ENCODE data around the gene SERPINC1. TPM values are rescaled to one million over a fixed set of nuclear protein-coding genes. Genes with fewer than 3 reads are reported as not detected.

Gene SERPINC1
- total and polyA plus RNA-seq, 4 donors = 0.25 TPM; not detected in 3

DNA sequence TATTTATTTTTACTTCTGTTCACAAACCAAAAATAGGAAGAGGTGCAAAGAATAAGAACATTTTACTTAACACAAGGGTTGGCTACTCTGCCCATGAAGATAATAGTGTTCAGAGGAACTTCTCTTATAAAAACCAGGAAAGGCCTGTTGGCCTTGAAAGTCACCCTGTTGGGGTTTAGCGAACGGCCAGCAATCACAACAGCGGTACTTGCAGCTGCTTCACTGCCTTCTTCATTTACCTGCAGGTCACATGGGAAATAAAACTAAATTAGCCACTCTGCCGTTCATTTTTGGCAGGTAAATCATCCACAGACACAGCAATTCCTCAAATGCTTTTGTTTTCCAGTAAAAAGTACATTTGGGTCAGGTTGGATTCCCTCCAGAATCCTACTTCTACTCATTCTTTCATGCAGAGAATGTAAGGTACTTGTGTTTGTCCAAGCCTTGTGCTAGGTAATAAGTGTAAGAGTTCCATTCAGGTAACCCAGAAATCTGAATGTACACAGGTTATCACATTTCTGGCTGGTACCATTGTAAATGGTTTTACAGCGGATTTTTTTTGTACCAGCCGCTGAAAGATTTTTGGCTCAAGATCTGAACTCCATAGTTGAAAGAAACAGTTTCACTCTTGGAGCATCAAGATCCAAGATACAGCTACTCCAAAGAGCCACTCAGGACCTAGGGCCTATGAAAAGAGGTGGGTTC lies 13.1 kb downstream of the SERPINC1 start:
- no peaks in the 10 kb centered on the region for H3K9me3 ChIP-seq (ENCODE audit: control insufficient read depth, low read length)
- no peaks in the 10 kb centered on the region for H3K36me3 ChIP-seq (ENCODE audit: control insufficient read depth in 1 of 2, insufficient read depth in 2 of 2, low read length in 1 of 2)
- WGBS, 2 donors = 82 to 85% methylated on average over 6 of the region's 6 CpGs
- DNase-seq (no peak), ATAC-seq (ENCODE audit: low FRiP score) (no peak)
- intact Hi-C loops (cut with DNase I) = no loop called here
- peaks cover 0 to 3% of the 10 kb centered on the region in 2 donors for H3K4me1 ChIP-seq (ENCODE audit: control insufficient read depth in 1 of 2, insufficient read depth in 2 of 2, low read length in 2 of 2)
- H3K27ac ChIP-seq (ENCODE audit: low read depth in 1 of 2, low read length in 2 of 2) = no peak overlapping the region
- H3K27me3 ChIP-seq (ENCODE audit: control insufficient read depth in 1 of 2, insufficient read depth in 2 of 2, low read length in 1 of 2) = no peaks in the 10 kb centered on the region
- H3K4me3 ChIP-seq (ENCODE audit: low read length in 2 of 2) = no peak overlapping the region

- ATAC-seq (ENCODE audit: low FRiP score) = no peak
- no peak for DNase-seq
- Histone ChIP-seq H3K27ac (ENCODE audit: low read depth in 1 of 2, low read length in 2 of 2) (no peak overlapping the region), H3K9me3 (ENCODE audit: control insufficient read depth, low read length) (no peaks in the 10 kb centered on the region), H3K27me3 (ENCODE audit: control insufficient read depth in 1 of 2, insufficient read depth in 2 of 2, low read length in 1 of 2) (no peaks in the 10 kb centered on the region), H3K36me3 (ENCODE audit: control insufficient read depth in 1 of 2, insufficient read depth in 2 of 2, low read length in 1 of 2) (no peaks in the 10 kb centered on the region), H3K4me1 (ENCODE audit: control insufficient read depth in 1 of 2, insufficient read depth in 2 of 2, low read length in 2 of 2) (peaks cover 0 to 3% of the 10 kb centered on the region in 2 donors), H3K4me3 (ENCODE audit: low read length in 2 of 2) (no peak overlapping the region)
- 55 to 63% methylated on average over 3 of the region's 3 CpGs for WGBS, 2 donors
- intact Hi-C loops (cut with DNase I) = no loop called here
These were observed 16.1 kb downstream of the SERPINC1 start for GRCh38 chr1:173900992-173901391.

- DNase-seq (no peak), ATAC-seq (ENCODE audit: low FRiP score) (no peak)
- H3K4me1 ChIP-seq (ENCODE audit: control insufficient read depth in 1 of 2, insufficient read depth in 2 of 2, low read length in 2 of 2) = peaks cover 0 to 3% of the 10 kb centered on the region in 2 donors
- H3K36me3 ChIP-seq (ENCODE audit: control insufficient read depth in 1 of 2, insufficient read depth in 2 of 2, low read length in 1 of 2) = no peaks in the 10 kb centered on the region
- no peak overlapping the region for H3K4me3 ChIP-seq (ENCODE audit: low read length in 2 of 2)
- H3K27ac ChIP-seq (ENCODE audit: low read depth in 1 of 2, low read length in 2 of 2) = no peak overlapping the region
- intact Hi-C loops (cut with DNase I) = no loop called here
- H3K27me3 ChIP-seq (ENCODE audit: control insufficient read depth in 1 of 2, insufficient read depth in 2 of 2, low read length in 1 of 2) = no peaks in the 10 kb centered on the region
- H3K9me3 ChIP-seq (ENCODE audit: control insufficient read depth, low read length) = no peaks in the 10 kb centered on the region
- 68 to 81% methylated on average over 2 of the region's 2 CpGs for WGBS, 2 donors
These were observed 16.7 kb downstream of the SERPINC1 start for GRCh38 chr1:173900427-173900826.

GRCh38 chr1:173894189-173894588 lies 22.9 kb downstream of the SERPINC1 start:
- DNase-seq (no peak), ATAC-seq (ENCODE audit: low FRiP score) (no peak)
- H3K4me1 ChIP-seq (ENCODE audit: control insufficient read depth in 1 of 2, insufficient read depth in 2 of 2, low read length in 2 of 2) = peaks cover 0 to under 1% of the 10 kb centered on the region in 2 donors
- no peaks in the 10 kb centered on the region for H3K9me3 ChIP-seq (ENCODE audit: control insufficient read depth, low read length)
- no peaks in the 10 kb centered on the region for H3K27me3 ChIP-seq (ENCODE audit: control insufficient read depth in 1 of 2, insufficient read depth in 2 of 2, low read length in 1 of 2)
- H3K4me3 ChIP-seq (ENCODE audit: low read length in 2 of 2) = no peak overlapping the region
- intact Hi-C loops (cut with DNase I) = loop anchor here in 1 of 2 donors (10.0 kb wide), 1 partner anchor 589 kb away; no protein-coding TSS in a partner anchor
- H3K27ac ChIP-seq (ENCODE audit: low read depth in 1 of 2, low read length in 2 of 2) = no peak overlapping the region
- peaks cover 3% of the 10 kb centered on the region in 2 donors for H3K36me3 ChIP-seq (ENCODE audit: control insufficient read depth in 1 of 2, insufficient read depth in 2 of 2, low read length in 1 of 2)
- WGBS, 2 donors = 67 to 86% methylated on average over 3 of the region's 3 CpGs

GRCh38 chr1:173893611-173894010 lies 23.5 kb downstream of the SERPINC1 start:
- H3K4me1 ChIP-seq (ENCODE audit: control insufficient read depth in 1 of 2, insufficient read depth in 2 of 2, low read length in 2 of 2) = no peaks in the 10 kb centered on the region
- intact Hi-C loops (cut with DNase I) = loop anchor here in 1 of 2 donors (10.0 kb wide), 1 partner anchor 589 kb away; no protein-coding TSS in a partner anchor
- H3K4me3 ChIP-seq (ENCODE audit: low read length in 2 of 2) = no peak overlapping the region
- DNase-seq (no peak), ATAC-seq (ENCODE audit: low FRiP score) (no peak)
- no peak overlapping the region for H3K27ac ChIP-seq (ENCODE audit: low read depth in 1 of 2, low read length in 2 of 2)
- 68 to 75% methylated on average over 1 of the region's 1 CpG for WGBS, 2 donors
- H3K9me3 ChIP-seq (ENCODE audit: control insufficient read depth, low read length) = no peaks in the 10 kb centered on the region
- H3K36me3 ChIP-seq (ENCODE audit: control insufficient read depth in 1 of 2, insufficient read depth in 2 of 2, low read length in 1 of 2) = peaks cover 3% of the 10 kb centered on the region in 2 donors
- H3K27me3 ChIP-seq (ENCODE audit: control insufficient read depth in 1 of 2, insufficient read depth in 2 of 2, low read length in 1 of 2) = no peaks in the 10 kb centered on the region

- intact Hi-C loops (cut with DNase I) = loop anchor here in 1 of 2 donors (10.0 kb wide), 1 partner anchor 585 kb away; no protein-coding TSS in a partner anchor
- WGBS, 2 donors = 97 to 99% methylated on average over 2 of the region's 2 CpGs
These were observed 27.2 kb downstream of the SERPINC1 start for GRCh38 chr1:173889885-173890284.

DNA sequence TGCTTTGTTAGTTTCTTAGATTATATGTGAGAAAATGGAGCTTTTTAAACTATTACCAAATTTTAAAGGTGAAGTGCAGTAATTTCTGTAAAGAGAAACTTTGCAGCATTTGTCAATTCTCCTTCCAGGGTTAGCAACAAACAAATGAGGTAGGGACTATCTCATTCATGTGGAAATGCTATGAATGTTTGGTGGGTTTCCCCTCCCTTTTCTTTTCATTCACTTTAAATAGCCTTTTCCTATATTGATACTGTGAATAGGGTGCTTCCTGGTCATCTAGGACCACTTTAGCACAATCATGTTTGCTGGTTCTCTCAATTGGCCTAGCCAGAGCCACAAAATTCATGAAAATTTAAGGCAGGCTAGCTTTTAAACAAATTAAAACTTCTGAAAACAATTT lies 28.4 kb downstream of the SERPINC1 start:
- DNase-seq = no peak
- no peaks in the 10 kb centered on the region for H3K27me3 ChIP-seq (ENCODE audit: control insufficient read depth in 1 of 2, insufficient read depth in 2 of 2, low read length in 1 of 2)
- no peak for ATAC-seq (ENCODE audit: low FRiP score)
- intact Hi-C loops (cut with DNase I) = no loop called here
- no peaks in the 10 kb centered on the region for H3K9me3 ChIP-seq (ENCODE audit: control insufficient read depth, low read length)
- peaks cover 3 to 6% of the 10 kb centered on the region in 2 donors for H3K36me3 ChIP-seq (ENCODE audit: control insufficient read depth in 1 of 2, insufficient read depth in 2 of 2, low read length in 1 of 2)
- H3K4me1 ChIP-seq (ENCODE audit: control insufficient read depth in 1 of 2, insufficient read depth in 2 of 2, low read length in 2 of 2) = no peaks in the 10 kb centered on the region
- no peak overlapping the region for H3K4me3 ChIP-seq (ENCODE audit: low read length in 2 of 2)
- no peak overlapping the region for H3K27ac ChIP-seq (ENCODE audit: low read depth in 1 of 2, low read length in 2 of 2)

More at GRCh38 chr1:173889885-173890284, 27.2 kb downstream of the SERPINC1 start:
- no peak for ATAC-seq (ENCODE audit: low FRiP score)
- peaks cover 3 to 9% of the 10 kb centered on the region in 2 donors for H3K36me3 ChIP-seq (ENCODE audit: control insufficient read depth in 1 of 2, insufficient read depth in 2 of 2, low read length in 1 of 2)
- H3K9me3 ChIP-seq (ENCODE audit: control insufficient read depth, low read length) = no peaks in the 10 kb centered on the region
- no peak for DNase-seq
- no peak overlapping the region for H3K27ac ChIP-seq (ENCODE audit: low read depth in 1 of 2, low read length in 2 of 2)
- H3K4me1 ChIP-seq (ENCODE audit: control insufficient read depth in 1 of 2, insufficient read depth in 2 of 2, low read length in 2 of 2) = no peaks in the 10 kb centered on the region
- no peaks in the 10 kb centered on the region for H3K27me3 ChIP-seq (ENCODE audit: control insufficient read depth in 1 of 2, insufficient read depth in 2 of 2, low read length in 1 of 2)
- H3K4me3 ChIP-seq (ENCODE audit: low read length in 2 of 2) = no peak overlapping the region

DNA sequence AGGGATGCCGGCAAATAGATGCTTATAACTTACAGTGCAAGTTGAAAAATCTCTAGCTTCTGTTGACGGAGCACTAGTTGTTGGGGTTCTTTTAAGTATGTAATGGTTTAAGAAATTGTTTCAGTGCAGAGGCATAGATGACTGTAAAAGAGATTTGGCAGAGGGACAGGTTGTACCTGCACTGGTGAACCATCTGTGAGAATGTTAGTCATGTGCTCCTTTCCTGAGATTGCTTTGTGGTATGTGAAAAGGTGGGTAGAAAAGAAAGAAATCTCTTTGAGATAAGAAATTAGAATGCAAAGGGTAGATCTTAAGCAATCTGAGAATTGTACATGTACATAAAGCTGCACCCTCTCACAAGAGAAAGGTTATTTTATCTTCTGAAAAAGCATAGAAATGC lies 29.5 kb downstream of the SERPINC1 start:
- DNase-seq (no peak), ATAC-seq (ENCODE audit: low FRiP score) (no peak)
- Histone ChIP-seq H3K4me1 (ENCODE audit: control insufficient read depth in 1 of 2, insufficient read depth in 2 of 2, low read length in 2 of 2) (no peaks in the 10 kb centered on the region), H3K27me3 (ENCODE audit: control insufficient read depth in 1 of 2, insufficient read depth in 2 of 2, low read length in 1 of 2) (no peaks in the 10 kb centered on the region), H3K36me3 (ENCODE audit: control insufficient read depth in 1 of 2, insufficient read depth in 2 of 2, low read length in 1 of 2) (peaks cover 3 to 6% of the 10 kb centered on the region in 2 donors), H3K9me3 (ENCODE audit: control insufficient read depth, low read length) (no peaks in the 10 kb centered on the region), H3K4me3 (ENCODE audit: low read length in 2 of 2) (no peak overlapping the region), H3K27ac (ENCODE audit: low read depth in 1 of 2, low read length in 2 of 2) (no peak overlapping the region)
- 95 to 96% methylated on average over 2 of the region's 2 CpGs for WGBS, 2 donors
- intact Hi-C loops (cut with DNase I) = no loop called here
